HG03460 (cell line): ENCODE measurements around the gene SMTNL2.
"Not testable (repeated sequence)": the region's sequence is repeated elsewhere in the genome, so short reads cannot be mapped to it uniquely, and the experiment has no call there.

ENCODE experiments used
- ATAC-seq: cut with Tn5 transposase; IDR thresholded peaks from one replicate; pipeline ENCODE4 v1.9.1; 2021; ENCODE audit not compliant: unreplicated experiment

Gene SMTNL2

GRCh38 chr17:4631431-4631830, 47.1 kb downstream of the SMTNL2 start:
- ATAC-seq = no peak

GRCh38 chr17:4631836-4632580, 47.7 kb downstream of the SMTNL2 start:
- ATAC-seq = no peak

GRCh38 chr17:4632581-4632920, 48.2 kb downstream of the SMTNL2 start:
- ATAC-seq = no peak

GRCh38 chr17:4633643-4634042, 49.3 kb downstream of the SMTNL2 start:
- ATAC-seq = no peak

GRCh38 chr17:4634976-4635375, 50.6 kb downstream of the SMTNL2 start:
- ATAC-seq = no peak

GRCh38 chr17:4635823-4636375, 51.6 kb downstream of the SMTNL2 start:
- ATAC-seq = peak; percentile 62

- ATAC-seq = no peak
These were observed 52.3 kb downstream of the SMTNL2 start for GRCh38 chr17:4636474-4637100.

GRCh38 chr17:4638766-4639165, 54.4 kb downstream of the SMTNL2 start:
- ATAC-seq = not testable (repeated sequence)

- ATAC-seq = not testable (repeated sequence)
These were observed 55.2 kb downstream of the SMTNL2 start for GRCh38 chr17:4639301-4640059.

GRCh38 chr17:4640569-4641188, 56.4 kb downstream of the SMTNL2 start:
- not testable (repeated sequence) for ATAC-seq

- ATAC-seq = no peak
These were observed 57.2 kb downstream of the SMTNL2 start, which contains the start of gene ALOX15 for GRCh38 chr17:4641297-4642195. TSS of gene ALOX15 (minus strand) at chr17:4641678. CDS start at chr17:4641651, 27 bp downstream.

GRCh38 chr17:4642286-4642685, 58.0 kb downstream of the SMTNL2 start:
- ATAC-seq = no peak

- ATAC-seq = no peak
These were observed 59.3 kb downstream of the SMTNL2 start for GRCh38 chr17:4643676-4644075.

- no peak for ATAC-seq
These were observed 61.3 kb downstream of the SMTNL2 start for GRCh38 chr17:4645642-4646041.

- no peak for ATAC-seq
These were observed 64.4 kb downstream of the SMTNL2 start for GRCh38 chr17:4648741-4649140.

GRCh38 chr17:4652997-4653396, 68.7 kb downstream of the SMTNL2 start:
- ATAC-seq = no peak

- not testable (repeated sequence) for ATAC-seq
These were observed 71.6 kb downstream of the SMTNL2 start for GRCh38 chr17:4655933-4656332.

- ATAC-seq = no peak
These were observed 73.3 kb downstream of the SMTNL2 start for GRCh38 chr17:4657678-4658077.
